Tibial nerve (tissue), 4 donors: ENCODE data around the gene ACBD3. TPM values are rescaled to one million over a fixed set of nuclear protein-coding genes. Genes with fewer than 3 reads are reported as not detected.
A peak's percentile ranks its signal among the peaks of the same experiment; 100 is the strongest.

Source experiments
- DNase-seq, 2 donors: peaks; one replicate each; pipeline ENCODE4 v3.0.0-alpha.2; 2019; ENCODE audit warnings: low spot score in 2 of 2
- H3K27ac ChIP-seq, 4 donors: fragments of 200-600 bp; sonication (generic) in 3 of 4; one replicate each; pipeline ENCODE4 v1.5.1; 2017 to 2019; ENCODE audit warnings: mild to moderate bottlenecking in 1 of 4
- H3K27me3 ChIP-seq, 2 donors: fragments of 200-600 bp; sonication (generic) in 1 of 2; one replicate each; pipeline versions ENCODE4 v1.5.1 to v1.6.0; 2017 to 2019
- H3K36me3 ChIP-seq, 3 donors: fragments of 200-600 bp; sonication (generic); one replicate each; pipeline ENCODE4 v1.5.1; 2018 to 2019
- H3K4me1 ChIP-seq, 4 donors: fragments of 200-600 bp; sonication (generic) in 3 of 4; one replicate each; pipeline ENCODE4 v1.5.1; 2017 to 2019
- H3K4me3 ChIP-seq, 4 donors: fragments of 200-600 bp; sonication (generic) in 3 of 4; one replicate each; pipeline ENCODE4 v1.5.1; 2017 to 2019; ENCODE audit warnings: mild to moderate bottlenecking in 1 of 4, moderate library complexity in 1 of 4
- H3K9me3 ChIP-seq, 4 donors: fragments of 200-600 bp; sonication (generic) in 3 of 4; one replicate each; pipeline ENCODE4 v1.5.1; 2017 to 2019
- CTCF ChIP-seq, 5 experiments: fragments of 200-600 bp in 3 of 5; fragments of 450-650 bp in 2 of 5; sonication (generic) in 3 of 5; IDR thresholded peaks; one replicate each; pipeline ENCODE4 v1.5.1; 2016 to 2019; ENCODE audit warnings: antibody characterized with exemption in 5 of 5, mild to moderate bottlenecking in 3 of 5, moderate library complexity in 2 of 5
- EP300 ChIP-seq, 2 donors: sonication (generic); formaldehyde crosslinking; IDR thresholded peaks; one replicate each; pipeline ENCODE4 v1.6.1; 2017; ENCODE audit warnings: antibody characterized with exemption in 2 of 2, mild to moderate bottlenecking in 1 of 2
- POLR2A ChIP-seq, 2 donors: fragments of 450-650 bp; IDR thresholded peaks; one replicate each; pipeline ENCODE4 v1.6.1; 2017; ENCODE audit warnings: antibody characterized with exemption in 2 of 2, mild to moderate bottlenecking in 2 of 2, moderate library complexity in 2 of 2
- WGBS, 2 donors: methylation state at CpG; one replicate each; pipeline ENCODE4 v1.1.5; 2018; 5-methylcytosine and 5-hydroxymethylcytosine counted together
- total RNA-seq, 4 donors: library from RNA; depleted of rRNA; stranded (reverse); fragments of >200 nt; gene quantifications; one replicate each; pipeline ENCODE4 v1.1.0, GENCODE V29; 2016

Gene ACBD3
- total RNA-seq, 4 donors from 2014 or later, result 41.4 to 54.9 (median 45.4) TPM

GRCh38 chr1:226123591-226124471 is 62.7 kb downstream of the ACBD3 start:
- Histone ChIP-seq H3K27ac (peak overlapping the region in 2 of 4 donors; percentile 92 to 93), H3K4me3 (no peak overlapping the region), H3K36me3 (no peaks in the 10 kb centered on the region), H3K9me3 (no peaks in the 10 kb centered on the region), H3K4me1 (peaks cover 0 to 26% (median 11%) of the 10 kb centered on the region in 4 donors), H3K27me3 (peaks cover 0 to 3% of the 10 kb centered on the region in 2 donors)
- 88% methylated on average over 9 to 14 of the region's 14 CpGs for WGBS, 2 donors
- TF ChIP-seq CTCF (IDR thresholded peaks at IDR 0.05), result no peak
- TF ChIP-seq EP300 (IDR thresholded peaks at IDR 0.05), result no peak
- TF ChIP-seq POLR2A (IDR thresholded peaks at IDR 0.05), result no peak
- DNase-seq, result no peak

GRCh38 chr1:226123212-226123560 is 63.4 kb downstream of the ACBD3 start:
- DNase-seq, result no peak
- TF ChIP-seq EP300 (IDR thresholded peaks at IDR 0.05) (no peak), POLR2A (IDR thresholded peaks at IDR 0.05) (no peak), CTCF (IDR thresholded peaks at IDR 0.05) (no peak)
- H3K27ac ChIP-seq, result peak overlapping the region in 3 of 4 donors; percentile 87 to 93 (median 92)

GRCh38 chr1:226121587-226122400 is 64.7 kb downstream of the ACBD3 start:
- H3K27ac ChIP-seq, result peak overlapping the region; percentile 68 to 93 (median 90)
- DNase-seq, result peak; percentile 38
- 0 to 1% methylated on average over 8 to 57 of the region's 104 CpGs for WGBS, 2 donors

More at GRCh38 chr1:226123212-226123560, 63.4 kb downstream of the ACBD3 start:
- Histone ChIP-seq H3K4me1 (peaks cover 0 to 26% (median 11%) of the 10 kb centered on the region in 4 donors), H3K36me3 (no peaks in the 10 kb centered on the region), H3K9me3 (no peaks in the 10 kb centered on the region), H3K4me3 (no peak overlapping the region), H3K27me3 (peaks cover 0 to 3% of the 10 kb centered on the region in 2 donors)
- 85 to 90% methylated on average over 4 of the region's 4 CpGs for WGBS, 2 donors

GRCh38 chr1:226121049-226121586 is 65.4 kb downstream of the ACBD3 start:
- Histone ChIP-seq H3K4me1 (peaks cover 0 to 22% (median 6%) of the 10 kb centered on the region in 4 donors), H3K36me3 (no peaks in the 10 kb centered on the region), H3K27me3 (no peaks in the 10 kb centered on the region), H3K27ac (peak overlapping the region; percentile 68 to 93 (median 90)), H3K4me3 (peak overlapping the region in 3 of 4 donors; percentile 68 to 75 (median 70)), H3K9me3 (no peaks in the 10 kb centered on the region)
- no peak for DNase-seq
- WGBS, 2 donors, result 32 to 61% methylated on average over 7 to 14 of the region's 37 CpGs
- no peak for TF ChIP-seq EP300 (IDR thresholded peaks at IDR 0.05)
- no peak for TF ChIP-seq CTCF (IDR thresholded peaks at IDR 0.05)
- no peak for TF ChIP-seq POLR2A (IDR thresholded peaks at IDR 0.05)

More at GRCh38 chr1:226121587-226122400, 64.7 kb downstream of the ACBD3 start:
- TF ChIP-seq CTCF (IDR thresholded peaks at IDR 0.05) (peak; percentile 78 to 99 (median 97)), EP300 (IDR thresholded peaks at IDR 0.05) (peak in 1 of 2 donors; percentile 23), POLR2A (IDR thresholded peaks at IDR 0.05) (no peak)
- Histone ChIP-seq H3K4me3 (peak overlapping the region; percentile 68 to 75 (median 72)), H3K27me3 (no peaks in the 10 kb centered on the region), H3K9me3 (no peaks in the 10 kb centered on the region), H3K4me1 (peaks cover 0 to 22% (median 6%) of the 10 kb centered on the region in 4 donors), H3K36me3 (no peaks in the 10 kb centered on the region)
